Endothelial cell (in vitro differentiated cells): ENCODE measurements around the gene UBE2E2. TPM values are rescaled to one million over a fixed set of nuclear protein-coding genes. Genes with fewer than 3 reads are reported as not detected.

Source experiments
- DNase-seq: peaks from one replicate; pipeline ENCODE4 v3.0.0; 2021; ENCODE audit warnings: low spot score
- H3K27ac Mint-ChIP-seq: one replicate; pipeline ENCODE4 v1.8.0; 2021; ENCODE audit warnings: mixed read lengths, inconsistent platforms; ENCODE audit not compliant: unreplicated experiment
- H3K27me3 Mint-ChIP-seq: one replicate; pipeline ENCODE4 v1.8.0; 2021; ENCODE audit warnings: mild to moderate bottlenecking, moderate library complexity, mixed read lengths, inconsistent platforms; ENCODE audit not compliant: unreplicated experiment
- H3K36me3 Mint-ChIP-seq: one replicate; pipeline ENCODE4 v1.8.0; 2021; ENCODE audit warnings: mild to moderate bottlenecking, low read depth, mixed read lengths, inconsistent platforms; ENCODE audit not compliant: unreplicated experiment
- H3K4me1 Mint-ChIP-seq: one replicate; pipeline ENCODE4 v1.8.0; 2021; ENCODE audit warnings: mild to moderate bottlenecking, mixed read lengths, inconsistent platforms; ENCODE audit not compliant: unreplicated experiment
- H3K4me3 Mint-ChIP-seq: one replicate; pipeline ENCODE4 v1.8.0; 2021; ENCODE audit warnings: mild to moderate bottlenecking, mixed read lengths, inconsistent platforms; ENCODE audit not compliant: unreplicated experiment
- H3K9me3 Mint-ChIP-seq: one replicate; pipeline ENCODE4 v1.8.0; 2021; ENCODE audit warnings: mixed read lengths, inconsistent platforms; ENCODE audit not compliant: unreplicated experiment
- CTCF ChIP-seq: fragments of 200-600 bp; sonication (generic); IDR thresholded peaks from one replicate; pipeline ENCODE4 v1.5.0; 2021; ENCODE audit warnings: antibody characterized with exemption; ENCODE audit not compliant: unreplicated experiment
- total RNA-seq: library from RNA; stranded (reverse); fragmentation: NEBNext Ultra II Directional; extraction: Animal tissue kit (Norgen Biotek cat#: 25700); gene quantifications from one replicate; pipeline ENCODE4 v1.2.1, GENCODE V29; 2021; ENCODE audit not compliant: unreplicated experiment

UBE2E2 gene
- total RNA-seq, 1 donor from 2014 or later = 46.9 TPM

- no peak overlapping the region for H3K4me3 Mint-ChIP-seq
- no peak for DNase-seq
- no peaks in the 10 kb centered on the region for H3K9me3 Mint-ChIP-seq
- peaks cover 3% of the 10 kb centered on the region for H3K27me3 Mint-ChIP-seq
- no peak overlapping the region for H3K27ac Mint-ChIP-seq
- no peak for TF ChIP-seq CTCF
- H3K36me3 Mint-ChIP-seq = no peaks in the 10 kb centered on the region
- peaks cover 64% of the 10 kb centered on the region for H3K4me1 Mint-ChIP-seq
Observed at GRCh38 chr3:23442598-23443383, 239.7 kb downstream of the UBE2E2 start.

GRCh38 chr3:23444386-23444785 is 241.3 kb downstream of the UBE2E2 start:
- peaks cover 58% of the 10 kb centered on the region for H3K4me1 Mint-ChIP-seq
- no peaks in the 10 kb centered on the region for H3K36me3 Mint-ChIP-seq
- no peaks in the 10 kb centered on the region for H3K9me3 Mint-ChIP-seq
- H3K27me3 Mint-ChIP-seq = peaks cover 3% of the 10 kb centered on the region
- H3K4me3 Mint-ChIP-seq = no peak overlapping the region
- no peak for TF ChIP-seq CTCF
- no peak for DNase-seq
- no peak overlapping the region for H3K27ac Mint-ChIP-seq

- H3K4me1 Mint-ChIP-seq = peaks cover 47% of the 10 kb centered on the region
- H3K27me3 Mint-ChIP-seq = peaks cover 4% of the 10 kb centered on the region
- TF ChIP-seq CTCF = no peak
Observed at GRCh38 chr3:23446301-23446700, 243.2 kb downstream of the UBE2E2 start.

GRCh38 chr3:23448998-23449537 is 245.9 kb downstream of the UBE2E2 start:
- no peak overlapping the region for H3K27ac Mint-ChIP-seq
- no peak overlapping the region for H3K4me3 Mint-ChIP-seq
- peaks cover 1% of the 10 kb centered on the region for H3K27me3 Mint-ChIP-seq
- no peaks in the 10 kb centered on the region for H3K9me3 Mint-ChIP-seq
- no peak for DNase-seq
- peaks cover 31% of the 10 kb centered on the region for H3K4me1 Mint-ChIP-seq
- no peak for TF ChIP-seq CTCF
- no peaks in the 10 kb centered on the region for H3K36me3 Mint-ChIP-seq

More at GRCh38 chr3:23446301-23446700, 243.2 kb downstream of the UBE2E2 start:
- H3K9me3 Mint-ChIP-seq = no peaks in the 10 kb centered on the region
- no peaks in the 10 kb centered on the region for H3K36me3 Mint-ChIP-seq
- H3K27ac Mint-ChIP-seq = no peak overlapping the region
- no peak overlapping the region for H3K4me3 Mint-ChIP-seq
- no peak for DNase-seq

GRCh38 chr3:23450051-23450450 is 246.9 kb downstream of the UBE2E2 start:
- Mint-ChIP-seq H3K4me1 (peaks cover 34% of the 10 kb centered on the region), H3K27me3 (peaks cover 1% of the 10 kb centered on the region), H3K27ac (no peak overlapping the region), H3K36me3 (no peaks in the 10 kb centered on the region), H3K9me3 (no peaks in the 10 kb centered on the region), H3K4me3 (no peak overlapping the region)
- DNase-seq = no peak
- no peak for TF ChIP-seq CTCF
